Smooth muscle cell (in vitro differentiated cells): ENCODE measurements around the gene GIMAP8. TPM values are rescaled to one million over a fixed set of nuclear protein-coding genes. Genes with fewer than 3 reads are reported as not detected.

Source experiments
- DNase-seq: peaks from one replicate; lab custom pipeline; 2025; ENCODE audit not compliant: unreplicated experiment; lab: John Stamatoyannopoulos, UW
- H2AFZ ChIP-seq: fragments of 200-600 bp; sonication (generic); 2 replicates; pipeline ENCODE4 v1.6.0; 2016; ENCODE audit warnings: antibody characterized with exemption, low read depth, mild to moderate bottlenecking
- H3F3A ChIP-seq: fragments of 200-600 bp; sonication (generic); 2 replicates; pipeline ENCODE4 v1.6.0; 2017; ENCODE audit warnings: antibody characterized with exemption, low read depth
- H3K27ac ChIP-seq: fragments of 200-600 bp; sonication (generic); 2 replicates; pipeline ENCODE4 v1.5.1; 2016; ENCODE audit warnings: low read depth, mild to moderate bottlenecking
- H3K27me3 ChIP-seq: fragments of 200-600 bp; sonication (generic); 2 replicates; pipeline ENCODE4 v1.6.1; 2016; ENCODE audit warnings: low read depth, mild to moderate bottlenecking
- H3K36me3 ChIP-seq: fragments of 200-600 bp; sonication (generic); 2 replicates; pipeline ENCODE4 v1.5.1; 2016; ENCODE audit warnings: low read depth
- H3K4me1 ChIP-seq: fragments of 200-600 bp; sonication (generic); 2 replicates; pipeline ENCODE4 v1.5.1; 2016; ENCODE audit warnings: low read depth
- H3K4me2 ChIP-seq: fragments of 200-600 bp; sonication (generic); 2 replicates; pipeline ENCODE4 v1.6.0; 2016; ENCODE audit warnings: mild to moderate bottlenecking
- H3K4me3 ChIP-seq: fragments of 200-600 bp; sonication (generic); 2 replicates; pipeline ENCODE4 v1.5.1; 2016; ENCODE audit warnings: mild to moderate bottlenecking
- H3K79me2 ChIP-seq: fragments of 200-600 bp; sonication (generic); 2 replicates; pipeline ENCODE4 v1.6.0; 2016; ENCODE audit warnings: low read depth, mild to moderate bottlenecking
- H3K9ac ChIP-seq: fragments of 200-600 bp; sonication (generic); 2 replicates; pipeline ENCODE4 v1.6.0; 2016; ENCODE audit warnings: low read depth
- H3K9me3 ChIP-seq: fragments of 200-600 bp; sonication (generic); replicated peaks from 2 replicates; pipeline ENCODE4 v1.5.1; 2016; ENCODE audit warnings: low read depth
- H4K20me1 ChIP-seq: fragments of 200-600 bp; sonication (generic); 2 replicates; pipeline ENCODE4 v1.6.0; 2016; ENCODE audit warnings: low read depth
- CTCF ChIP-seq: fragments of 200-600 bp; sonication (generic); IDR thresholded peaks from 2 replicates; pipeline ENCODE4 v1.5.1; 2017; ENCODE audit warnings: borderline replicate concordance, mild to moderate bottlenecking, antibody characterized with exemption; ENCODE audit not compliant: insufficient read depth, poor library complexity, severe bottlenecking
- WGBS: methylation state at CpG from one replicate; pipeline ENCODE4 v1.1.7; 2016; ENCODE audit warnings: low lambda C conversion rate; 5-methylcytosine and 5-hydroxymethylcytosine counted together
- polyA plus RNA-seq: library from polyadenylated mRNA; unstranded; fragments of >200 nt; fragmentation: Nextera tagmentation; extraction: Ambion mirVana; gene quantifications from 2 replicates; pipeline ENCODE4 v1.2.1, GENCODE V29; 2016
- total RNA-seq: library from RNA; depleted of rRNA; stranded (reverse); fragments of >200 nt; gene quantifications from 2 replicates; pipeline ENCODE4 v1.2.3, GENCODE V29; 2014

Gene GIMAP8
- total and polyA plus RNA-seq, 2 experiments from 2014 or later = not detected

GRCh38 chr7:150448789-150449147, 1.7 kb upstream of the GIMAP8 start:
- Histone ChIP-seq H3K4me2 (no peak overlapping the region), H2AFZ (no peak overlapping the region), H3K27me3 (no peaks in the 10 kb centered on the region), H3K4me3 (no peak overlapping the region), H4K20me1 (no peaks in the 10 kb centered on the region), H3K4me1 (no peaks in the 10 kb centered on the region), H3F3A (no peaks in the 10 kb centered on the region), H3K36me3 (no peaks in the 10 kb centered on the region), H3K9me3 (no peaks in the 10 kb centered on the region), H3K79me2 (no peaks in the 10 kb centered on the region), H3K9ac (no peak overlapping the region), H3K27ac (no peak overlapping the region)
- DNase-seq = peak; percentile 12
- peak; percentile 84 for TF ChIP-seq CTCF
- WGBS = 3% methylated on average over 6 of the region's 6 CpGs

GRCh38 chr7:150449206-150449952, 1.1 kb upstream of the GIMAP8 start:
- no peaks in the 10 kb centered on the region for H3K36me3 ChIP-seq
- no peak overlapping the region for H2AFZ ChIP-seq
- 85% methylated on average over 11 of the region's 11 CpGs for WGBS
- TF ChIP-seq CTCF = no peak
- DNase-seq = no peak
- no peak overlapping the region for H3K9ac ChIP-seq
- H3K4me3 ChIP-seq = no peak overlapping the region
- H3K27ac ChIP-seq = no peak overlapping the region
- no peaks in the 10 kb centered on the region for H3K4me1 ChIP-seq
- no peaks in the 10 kb centered on the region for H3K9me3 ChIP-seq
- H4K20me1 ChIP-seq = no peaks in the 10 kb centered on the region
- no peaks in the 10 kb centered on the region for H3K27me3 ChIP-seq
- H3F3A ChIP-seq = no peaks in the 10 kb centered on the region
- no peaks in the 10 kb centered on the region for H3K79me2 ChIP-seq
- no peak overlapping the region for H3K4me2 ChIP-seq

- H3K4me2 ChIP-seq = no peak overlapping the region
- no peaks in the 10 kb centered on the region for H3K36me3 ChIP-seq
- H3K27ac ChIP-seq = no peak overlapping the region
- H3F3A ChIP-seq = no peaks in the 10 kb centered on the region
- no peaks in the 10 kb centered on the region for H4K20me1 ChIP-seq
- WGBS = 80% methylated on average over 19 of the region's 19 CpGs
- no peak overlapping the region for H2AFZ ChIP-seq
- H3K9me3 ChIP-seq = no peaks in the 10 kb centered on the region
- no peak overlapping the region for H3K4me3 ChIP-seq
- DNase-seq = no peak
- TF ChIP-seq CTCF = no peak
- H3K4me1 ChIP-seq = no peaks in the 10 kb centered on the region
- no peaks in the 10 kb centered on the region for H3K27me3 ChIP-seq
- H3K9ac ChIP-seq = no peak overlapping the region
- no peaks in the 10 kb centered on the region for H3K79me2 ChIP-seq
Measured at GRCh38 chr7:150451097-150451793, 815 bp downstream of the GIMAP8 start.
